HG02981 (cell line): ENCODE results near the gene CYSRT1.
"Not testable (repeated sequence)": the region's sequence is repeated elsewhere in the genome, so short reads cannot be mapped to it uniquely, and the experiment has no call there.

Source experiments
- ATAC-seq: cut with Tn5 transposase; IDR thresholded peaks from one replicate; pipeline ENCODE4 v1.9.1; 2021; ENCODE audit warnings: mild to moderate bottlenecking, moderate library complexity; ENCODE audit not compliant: unreplicated experiment

Gene CYSRT1

GRCh38 chr9:137235424-137236237, 10.7 kb downstream of the CYSRT1 start:
- no peak for ATAC-seq

- peak; percentile 21 for ATAC-seq
Measured at GRCh38 chr9:137236238-137236935, 11.4 kb downstream of the CYSRT1 start.

GRCh38 chr9:137236936-137237421, 12.0 kb downstream of the CYSRT1 start:
- no peak for ATAC-seq

- no peak for ATAC-seq
Measured at GRCh38 chr9:137237759-137238726, 13.1 kb downstream of the CYSRT1 start.

- not testable (repeated sequence) for ATAC-seq
Measured at GRCh38 chr9:137239541-137240200, 14.7 kb downstream of the CYSRT1 start.

GRCh38 chr9:137240318-137240840, 15.4 kb downstream of the CYSRT1 start:
- ATAC-seq, result peak; percentile 22

GRCh38 chr9:137240841-137241489, 16.0 kb downstream of the CYSRT1 start, which contains the start of gene TUBB4B:
TUBB4B (plus strand) TSS chr9:137241287; CDS start chr9:137241361, 74 bp downstream.
- ATAC-seq, result peak; percentile 67

GRCh38 chr9:137241490-137242268, 16.7 kb downstream of the CYSRT1 start:
- ATAC-seq, result peak; percentile 5

- ATAC-seq, result no peak
Measured at GRCh38 chr9:137242269-137243203, 17.6 kb downstream of the CYSRT1 start.

- not testable (repeated sequence) for ATAC-seq
Measured at GRCh38 chr9:137243266-137243625, 18.3 kb downstream of the CYSRT1 start.

GRCh38 chr9:137243626-137244485, 18.9 kb downstream of the CYSRT1 start:
- no peak for ATAC-seq

GRCh38 chr9:137244486-137245449, 19.8 kb downstream of the CYSRT1 start:
- ATAC-seq, result no peak

GRCh38 chr9:137245450-137246421, 20.8 kb downstream of the CYSRT1 start:
- no peak for ATAC-seq

- ATAC-seq, result no peak
Measured at GRCh38 chr9:137247135-137247915, 22.4 kb downstream of the CYSRT1 start.
